Activated CD8-positive, alpha-beta T cell treated with anti-CD3 and anti-CD28 coated beads for 36 hours (primary cell): ENCODE measurements around the gene CYP27C1. TPM values are rescaled to one million over a fixed set of nuclear protein-coding genes. Genes with fewer than 3 reads are reported as not detected.

Experiments
- ATAC-seq: fragments of 200-7000 bp; cut with Tn5 transposase; one replicate; pipeline ENCODE4 v1.10.0; 2021; ENCODE audit warnings: mild to moderate bottlenecking, moderate library complexity
- CTCF ChIA-PET: fragments of 350-600 bp; sonication (Branson Sonifier 250); formaldehyde crosslinking; loops from one replicate; lab custom pipeline; 2021; ENCODE audit warnings: antibody characterized with exemption; lab: Charles Lee
- POLR2A ChIA-PET: fragments of 350-600 bp; sonication (Branson Sonifier 250); formaldehyde crosslinking; loops from one replicate; lab custom pipeline; 2021; ENCODE audit warnings: antibody characterized with exemption; lab: Charles Lee
- DNase-seq: peaks from one replicate; pipeline ENCODE4 v3.0.0-alpha.2; 2020
- H3K27ac Mint-ChIP-seq: one replicate; pipeline ENCODE4 v1.8.0; 2021; ENCODE audit warnings: mild to moderate bottlenecking, mixed read lengths
- H3K27me3 Mint-ChIP-seq: one replicate; pipeline ENCODE4 v1.8.0; 2021; ENCODE audit warnings: mixed read lengths
- H3K36me3 Mint-ChIP-seq: one replicate; pipeline ENCODE4 v1.8.0; 2021; ENCODE audit warnings: low read depth, mixed read lengths
- H3K4me1 Mint-ChIP-seq: one replicate; pipeline ENCODE4 v1.8.0; 2021; ENCODE audit warnings: low read depth, mixed read lengths
- H3K4me3 Mint-ChIP-seq: one replicate; pipeline ENCODE4 v1.8.0; 2021; ENCODE audit warnings: mild to moderate bottlenecking, moderate library complexity, mixed read lengths
- H3K9me3 Mint-ChIP-seq: one replicate; pipeline ENCODE4 v1.8.0; 2021; ENCODE audit warnings: mixed read lengths
- intact Hi-C: fragments of 100-400 bp; cut with micrococcal nuclease; formaldehyde crosslinking; loops from one replicate; pipeline ENCODE4 v1.10.0; 2022
- total RNA-seq, 2 experiments: library from RNA; stranded (reverse); gene quantifications; one replicate each; pipeline ENCODE4 v1.2.3, GENCODE V29; 2021
- TF ChIP-seq, protein P1 (sequence below): fragments of 200-600 bp; IDR thresholded peaks from one replicate; pipeline ENCODE4 v1.8.0; 2022; ENCODE audit warnings: antibody characterized with exemption, mild to moderate bottlenecking

The CYP27C1 gene
- total RNA-seq, 2 experiments from 2014 or later = not detected

DNA sequence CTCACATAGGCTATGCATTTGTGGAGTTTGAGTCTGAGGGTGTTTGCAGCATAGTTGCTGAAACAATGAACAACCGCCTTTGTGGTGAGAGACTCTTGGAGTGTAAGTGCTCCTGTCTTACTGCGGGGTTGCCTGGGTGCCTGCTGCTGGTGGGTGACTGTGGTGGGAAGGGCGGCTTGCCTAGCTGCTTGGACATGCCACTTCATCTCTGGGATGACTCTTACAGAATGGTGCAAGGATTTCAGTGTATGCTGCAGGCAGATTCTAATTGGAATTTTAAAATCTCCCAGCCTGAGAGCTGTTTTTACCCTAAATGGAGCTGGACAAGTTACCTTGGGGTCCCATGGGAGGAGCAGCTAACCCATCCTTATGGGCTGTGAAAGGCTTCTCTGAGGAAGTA lies 50.1 kb downstream of the CYP27C1 start:
- H3K27ac Mint-ChIP-seq = no peak overlapping the region
- intact Hi-C loops = no loop called here
- POLR2A ChIA-PET = no interaction called here
- CTCF ChIA-PET = interaction anchor here (0.7 to 1.1 kb wide), 2 partner anchors 102 to 108 kb away, joined by 3 to 4 read pairs; no protein-coding TSS in a partner anchor
- H3K9me3 Mint-ChIP-seq = no peaks in the 10 kb centered on the region
- no peak overlapping the region for H3K4me3 Mint-ChIP-seq
- no peaks in the 10 kb centered on the region for H3K27me3 Mint-ChIP-seq
- TF ChIP-seq, protein P1, sequence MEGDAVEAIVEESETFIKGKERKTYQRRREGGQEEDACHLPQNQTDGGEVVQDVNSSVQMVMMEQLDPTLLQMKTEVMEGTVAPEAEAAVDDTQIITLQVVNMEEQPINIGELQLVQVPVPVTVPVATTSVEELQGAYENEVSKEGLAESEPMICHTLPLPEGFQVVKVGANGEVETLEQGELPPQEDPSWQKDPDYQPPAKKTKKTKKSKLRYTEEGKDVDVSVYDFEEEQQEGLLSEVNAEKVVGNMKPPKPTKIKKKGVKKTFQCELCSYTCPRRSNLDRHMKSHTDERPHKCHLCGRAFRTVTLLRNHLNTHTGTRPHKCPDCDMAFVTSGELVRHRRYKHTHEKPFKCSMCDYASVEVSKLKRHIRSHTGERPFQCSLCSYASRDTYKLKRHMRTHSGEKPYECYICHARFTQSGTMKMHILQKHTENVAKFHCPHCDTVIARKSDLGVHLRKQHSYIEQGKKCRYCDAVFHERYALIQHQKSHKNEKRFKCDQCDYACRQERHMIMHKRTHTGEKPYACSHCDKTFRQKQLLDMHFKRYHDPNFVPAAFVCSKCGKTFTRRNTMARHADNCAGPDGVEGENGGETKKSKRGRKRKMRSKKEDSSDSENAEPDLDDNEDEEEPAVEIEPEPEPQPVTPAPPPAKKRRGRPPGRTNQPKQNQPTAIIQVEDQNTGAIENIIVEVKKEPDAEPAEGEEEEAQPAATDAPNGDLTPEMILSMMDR = no peak
- H3K4me1 Mint-ChIP-seq = no peaks in the 10 kb centered on the region
- H3K36me3 Mint-ChIP-seq = no peaks in the 10 kb centered on the region
- ATAC-seq (no peak), DNase-seq (no peak)

GRCh38 chr2:127169066-127169660 lies 50.9 kb downstream of the CYP27C1 start:
- CTCF ChIA-PET = interaction anchor here (0.7 to 1.1 kb wide), 2 partner anchors 101 to 109 kb away, joined by 3 to 4 read pairs; no protein-coding TSS in a partner anchor
- no peaks in the 10 kb centered on the region for H3K36me3 Mint-ChIP-seq
- H3K4me3 Mint-ChIP-seq = no peak overlapping the region

GRCh38 chr2:127166231-127166860 lies 53.8 kb downstream of the CYP27C1 start:
- no peak for DNase-seq
- ChIA-PET CTCF (interaction anchor here (1.0 kb wide), 1 partner anchor 99 kb away, joined by 3 read pairs; no protein-coding TSS in a partner anchor), POLR2A (no interaction called here)
- no peak for ATAC-seq
- H3K9me3 Mint-ChIP-seq = no peaks in the 10 kb centered on the region
- no peaks in the 10 kb centered on the region for H3K4me1 Mint-ChIP-seq
- no peak overlapping the region for H3K4me3 Mint-ChIP-seq
- no peaks in the 10 kb centered on the region for H3K36me3 Mint-ChIP-seq
- no peak overlapping the region for H3K27ac Mint-ChIP-seq
- intact Hi-C loops = no loop called here
- no peaks in the 10 kb centered on the region for H3K27me3 Mint-ChIP-seq
- TF ChIP-seq, protein P1 = no peak

More at GRCh38 chr2:127169066-127169660, 50.9 kb downstream of the CYP27C1 start:
- no peaks in the 10 kb centered on the region for H3K9me3 Mint-ChIP-seq
- no peaks in the 10 kb centered on the region for H3K4me1 Mint-ChIP-seq
- DNase-seq (no peak), ATAC-seq (no peak)
- intact Hi-C loops = no loop called here
- POLR2A ChIA-PET = no interaction called here
- TF ChIP-seq, protein P1 = no peak
- H3K27ac Mint-ChIP-seq = no peak overlapping the region
- no peaks in the 10 kb centered on the region for H3K27me3 Mint-ChIP-seq

DNA sequence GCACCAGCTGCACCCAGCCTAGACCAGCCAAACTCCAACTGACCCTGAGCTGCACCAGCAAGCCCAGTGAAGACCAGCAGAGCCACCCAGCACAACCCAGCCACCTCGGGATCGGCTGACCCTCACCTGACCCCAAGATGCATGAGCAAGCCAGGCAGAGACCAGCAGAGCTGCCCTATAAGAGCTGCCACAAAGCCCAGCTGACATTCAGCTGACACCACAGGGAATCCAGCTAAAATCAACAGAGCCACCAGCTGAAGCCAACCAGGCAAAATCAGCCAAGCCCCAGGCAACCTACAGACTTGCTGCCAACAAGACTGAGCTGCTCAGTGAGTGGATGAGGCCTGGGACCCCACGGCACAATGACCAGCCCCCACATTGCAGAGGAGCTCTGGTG lies 54.6 kb downstream of the CYP27C1 start:
- intact Hi-C loops = no loop called here

More for the DNA sequence above, 54.6 kb downstream of the CYP27C1 start:
- DNase-seq (no peak), ATAC-seq (no peak)
- H3K36me3 Mint-ChIP-seq = no peaks in the 10 kb centered on the region
- no peaks in the 10 kb centered on the region for H3K4me1 Mint-ChIP-seq
- ChIA-PET CTCF (no interaction called here), POLR2A (no interaction called here)
- H3K27ac Mint-ChIP-seq = no peak overlapping the region
- TF ChIP-seq, protein P1 = no peak
- H3K4me3 Mint-ChIP-seq = no peak overlapping the region
- no peaks in the 10 kb centered on the region for H3K27me3 Mint-ChIP-seq
- no peaks in the 10 kb centered on the region for H3K9me3 Mint-ChIP-seq
